ENCODE measurements around the gene PLXNA4.
"Not testable (repeated sequence)": the region's sequence is repeated elsewhere in the genome, so short reads cannot be mapped to it uniquely, and the experiment has no call there.

The PLXNA4 gene

GRCh38 chr7:132390705-132391104, 185.6 kb downstream of the PLXNA4 start:
- TF ChIP-seq, protein P1, sequence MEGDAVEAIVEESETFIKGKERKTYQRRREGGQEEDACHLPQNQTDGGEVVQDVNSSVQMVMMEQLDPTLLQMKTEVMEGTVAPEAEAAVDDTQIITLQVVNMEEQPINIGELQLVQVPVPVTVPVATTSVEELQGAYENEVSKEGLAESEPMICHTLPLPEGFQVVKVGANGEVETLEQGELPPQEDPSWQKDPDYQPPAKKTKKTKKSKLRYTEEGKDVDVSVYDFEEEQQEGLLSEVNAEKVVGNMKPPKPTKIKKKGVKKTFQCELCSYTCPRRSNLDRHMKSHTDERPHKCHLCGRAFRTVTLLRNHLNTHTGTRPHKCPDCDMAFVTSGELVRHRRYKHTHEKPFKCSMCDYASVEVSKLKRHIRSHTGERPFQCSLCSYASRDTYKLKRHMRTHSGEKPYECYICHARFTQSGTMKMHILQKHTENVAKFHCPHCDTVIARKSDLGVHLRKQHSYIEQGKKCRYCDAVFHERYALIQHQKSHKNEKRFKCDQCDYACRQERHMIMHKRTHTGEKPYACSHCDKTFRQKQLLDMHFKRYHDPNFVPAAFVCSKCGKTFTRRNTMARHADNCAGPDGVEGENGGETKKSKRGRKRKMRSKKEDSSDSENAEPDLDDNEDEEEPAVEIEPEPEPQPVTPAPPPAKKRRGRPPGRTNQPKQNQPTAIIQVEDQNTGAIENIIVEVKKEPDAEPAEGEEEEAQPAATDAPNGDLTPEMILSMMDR (IDR thresholded peaks at IDR 0.05; ENCODE audit: low read length), result no peak
- no peak for TF ChIP-seq EZH2 (IDR thresholded peaks at IDR 0.05; ENCODE audit: borderline replicate concordance, low read length)
- Histone ChIP-seq H3K27ac (ENCODE audit: low read depth, low read length, poor library complexity, severe bottlenecking) (no peak overlapping the region), H3K9me2 (ENCODE audit: low read depth, low read length) (no peaks in the 10 kb centered on the region), H3K9ac (ENCODE audit: low read length) (no peak overlapping the region), H3K27me3 (ENCODE audit: insufficient read depth, low read length) (no peaks in the 10 kb centered on the region), H3K4me2 (ENCODE audit: low read length) (no peak overlapping the region), H3F3A (ENCODE audit: insufficient read depth, low read length) (no peaks in the 10 kb centered on the region), H3K79me2 (ENCODE audit: insufficient read depth, low read length) (no peaks in the 10 kb centered on the region), H3K4me1 (ENCODE audit: insufficient read depth, low read length, severe bottlenecking) (no peaks in the 10 kb centered on the region), H3K4me3 (ENCODE audit: low read depth, low read length, poor library complexity, severe bottlenecking) (no peak overlapping the region), H4K20me1 (ENCODE audit: insufficient read depth, low read length) (no peaks in the 10 kb centered on the region), H3K36me3 (ENCODE audit: insufficient read depth, low read length) (no peaks in the 10 kb centered on the region), H2AFZ (ENCODE audit: low read length) (no peak overlapping the region), H3K9me3 (ENCODE audit: low read length) (no peaks in the 10 kb centered on the region)

DNA sequence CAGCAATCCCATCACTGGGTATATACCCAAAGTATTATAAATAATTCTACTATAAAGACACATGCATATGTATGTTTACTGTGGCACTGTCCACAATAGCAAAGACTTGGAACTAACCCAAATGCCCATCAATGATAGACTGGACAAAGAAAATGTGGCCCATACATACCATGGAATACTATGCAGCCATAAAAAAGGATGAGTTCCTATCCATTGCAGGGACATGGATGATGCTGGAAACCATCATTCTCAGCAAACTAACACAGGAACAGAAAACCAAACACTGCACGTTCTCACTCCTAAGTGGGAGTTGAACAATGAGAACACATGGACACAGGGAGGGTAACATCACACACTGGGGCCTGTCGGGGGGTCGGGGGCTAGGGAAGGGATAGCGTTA, 186.2 kb downstream of the PLXNA4 start:
- H3K4me1 ChIP-seq (ENCODE audit: insufficient read depth, low read length, severe bottlenecking); H2AFZ ChIP-seq (ENCODE audit: low read length): not testable (repeated sequence)

GRCh38 chr7:132388688-132389087, 187.6 kb downstream of the PLXNA4 start:
- Histone ChIP-seq H2AFZ (ENCODE audit: low read length) (no peak overlapping the region), H3K4me2 (ENCODE audit: low read length) (no peak overlapping the region), H3K9me2 (ENCODE audit: low read depth, low read length) (no peaks in the 10 kb centered on the region), H3K27ac (ENCODE audit: low read depth, low read length, poor library complexity, severe bottlenecking) (no peak overlapping the region), H3K79me2 (ENCODE audit: insufficient read depth, low read length) (no peaks in the 10 kb centered on the region), H3K9ac (ENCODE audit: low read length) (no peak overlapping the region), H3K27me3 (ENCODE audit: insufficient read depth, low read length) (no peaks in the 10 kb centered on the region; the same call in 1 of the 2 replicates), H3K4me1 (ENCODE audit: insufficient read depth, low read length, severe bottlenecking) (no peaks in the 10 kb centered on the region), H3F3A (ENCODE audit: insufficient read depth, low read length) (no peaks in the 10 kb centered on the region), H4K20me1 (ENCODE audit: insufficient read depth, low read length) (no peaks in the 10 kb centered on the region), H3K9me3 (ENCODE audit: low read length) (no peaks in the 10 kb centered on the region), H3K4me3 (ENCODE audit: low read depth, low read length, poor library complexity, severe bottlenecking) (no peak overlapping the region), H3K36me3 (ENCODE audit: insufficient read depth, low read length) (no peaks in the 10 kb centered on the region)
- no peak for TF ChIP-seq EZH2 (IDR thresholded peaks at IDR 0.05; ENCODE audit: borderline replicate concordance, low read length)
- TF ChIP-seq, protein P1 (IDR thresholded peaks at IDR 0.05; ENCODE audit: low read length), result no peak

More for the DNA sequence above, 186.2 kb downstream of the PLXNA4 start:
- H4K20me1 ChIP-seq (ENCODE audit: insufficient read depth, low read length); H3K4me2 ChIP-seq (ENCODE audit: low read length); H3K4me3 ChIP-seq (ENCODE audit: low read depth, low read length, poor library complexity, severe bottlenecking); H3F3A ChIP-seq (ENCODE audit: insufficient read depth, low read length); H3K36me3 ChIP-seq (ENCODE audit: insufficient read depth, low read length); H3K79me2 ChIP-seq (ENCODE audit: insufficient read depth, low read length); H3K9ac ChIP-seq (ENCODE audit: low read length); H3K27ac ChIP-seq (ENCODE audit: low read depth, low read length, poor library complexity, severe bottlenecking); H3K9me2 ChIP-seq (ENCODE audit: low read depth, low read length); H3K9me3 ChIP-seq (ENCODE audit: low read length); H3K27me3 ChIP-seq (ENCODE audit: insufficient read depth, low read length): not testable (repeated sequence)

DNA sequence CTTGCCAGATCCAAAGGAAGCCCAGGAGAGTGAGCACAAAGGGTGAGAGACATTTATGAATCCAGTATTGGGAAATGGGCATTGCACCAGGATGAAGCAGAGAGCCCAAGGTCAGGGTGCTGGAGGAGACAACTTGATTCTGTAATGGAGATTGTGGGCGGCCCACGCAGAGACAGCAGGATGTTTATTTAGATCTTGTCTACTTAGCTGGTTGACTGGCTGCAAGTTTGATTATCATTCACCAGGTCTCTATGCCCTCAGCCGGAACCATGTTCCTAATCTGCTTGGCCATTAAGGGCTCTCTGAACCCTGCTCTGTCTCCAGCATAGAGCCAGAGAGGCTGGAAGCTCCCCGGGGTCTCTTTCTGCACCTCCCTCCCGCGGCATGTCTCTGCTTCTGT, 188.7 kb downstream of the PLXNA4 start:
- Histone ChIP-seq H3K79me2 (ENCODE audit: insufficient read depth, low read length) (no peaks in the 10 kb centered on the region), H3K27me3 (ENCODE audit: insufficient read depth, low read length) (no peaks in the 10 kb centered on the region; the same call in 1 of the 2 replicates), H3K36me3 (ENCODE audit: insufficient read depth, low read length) (no peaks in the 10 kb centered on the region), H3K9me2 (ENCODE audit: low read depth, low read length) (no peaks in the 10 kb centered on the region), H3K4me2 (ENCODE audit: low read length) (no peak overlapping the region), H2AFZ (ENCODE audit: low read length) (no peak overlapping the region), H3K9me3 (ENCODE audit: low read length) (no peaks in the 10 kb centered on the region), H3F3A (ENCODE audit: insufficient read depth, low read length) (no peaks in the 10 kb centered on the region), H3K4me1 (ENCODE audit: insufficient read depth, low read length, severe bottlenecking) (no peaks in the 10 kb centered on the region), H4K20me1 (ENCODE audit: insufficient read depth, low read length) (no peaks in the 10 kb centered on the region), H3K9ac (ENCODE audit: low read length) (no peak overlapping the region), H3K4me3 (ENCODE audit: low read depth, low read length, poor library complexity, severe bottlenecking) (no peak overlapping the region), H3K27ac (ENCODE audit: low read depth, low read length, poor library complexity, severe bottlenecking) (no peak overlapping the region)
- TF ChIP-seq, protein P1 (IDR thresholded peaks at IDR 0.05; ENCODE audit: low read length), result no peak
- no peak for TF ChIP-seq EZH2 (IDR thresholded peaks at IDR 0.05; ENCODE audit: borderline replicate concordance, low read length)
